ENCODE results near the gene PCDH10. TPM values are rescaled to one million over a fixed set of nuclear protein-coding genes. Genes with fewer than 3 reads are reported as not detected.

The PCDH10 gene
- total and polyA plus RNA-seq, 9 of the 15 experiments (the other 6 are each of a cell fraction or from before 2014, with no cell fraction given): 0.04 to 1.4 (median 0.29) TPM

GRCh38 chr4:133102043-133102442 lies 47.1 kb upstream of the PCDH10 start:
- in situ Hi-C loops (cut with MboI) (no loop called here), intact Hi-C loops (cut with micrococcal nuclease) (no loop called here)
- H3K4me1 ChIP-seq (replicated peaks in 1 of 2; ENCODE audit: control insufficient read depth in 2 of 2, insufficient read depth in 2 of 2, low read length in 2 of 2): no peaks in the 10 kb centered on the region
- H3K9ac ChIP-seq (ENCODE audit: insufficient read depth in 1 of 2, low read depth in 2 of 2, low read length in 2 of 2): no peak overlapping the region
- no peaks in the 10 kb centered on the region for H3K27me3 ChIP-seq (ENCODE audit: control insufficient read depth in 2 of 2, insufficient read depth in 2 of 2, low read length in 2 of 2)
- FAIRE-seq (no peak), ATAC-seq (no peak), DNase-seq (ENCODE audit: extremely low read depth in 1 of 4, low spot score in 3 of 4) (no peak)
- no peak overlapping the region for H2AFZ ChIP-seq (ENCODE audit: low read depth, low read length)
- no TSS peak for BruUV-seq (replicated peaks)
- TF ChIP-seq ZNF282 (CRISPR knock-in tag; IDR thresholded peaks at IDR 0.05): no peak
- no peak for TF ChIP-seq DDX20 (tag; IDR thresholded peaks at IDR 0.05; ENCODE audit: low read depth)
- no peak for TF ChIP-seq KAT7 (CRISPR knock-in tag; IDR thresholded peaks at IDR 0.05; ENCODE audit: borderline replicate concordance)
- TF ChIP-seq HDAC8 (tag; IDR thresholded peaks at IDR 0.05): no peak
- no peak for TF ChIP-seq EGR1 (conservative IDR thresholded peaks at IDR 0.05)
- TF ChIP-seq ZBTB1 (CRISPR knock-in tag; IDR thresholded peaks at IDR 0.05; ENCODE audit: borderline replicate concordance, low read depth): no peak
- TF ChIP-seq POLR2AphosphoS5 (IDR thresholded peaks at IDR 0.05; ENCODE audit: control insufficient read depth, insufficient read depth, low read depth, low read length): no peak
- no peak for TF ChIP-seq USF1 (CRISPR knock-in tag; IDR thresholded peaks at IDR 0.05)
- ChIA-PET POLR2A (no interaction called here), CTCF (ENCODE audit: low intra/inter-chr PET ratio) (no interaction called here)
- no peaks in the 10 kb centered on the region for H3K36me3 ChIP-seq (ENCODE audit: control insufficient read depth, insufficient read depth, low read length)
- no peak overlapping the region for H3K4me3 ChIP-seq
- no peaks in the 10 kb centered on the region for H3K79me2 ChIP-seq (ENCODE audit: control insufficient read depth, insufficient read depth, low read length)
- H4K20me1 ChIP-seq (replicated peaks; ENCODE audit: control insufficient read depth, insufficient read depth, low read length): no peaks in the 10 kb centered on the region
- 2% methylated on average over 6 of the region's 6 CpGs for WGBS (ENCODE audit: insufficient coverage, low coverage, missing lambda C conversion rate)
- no peaks in the 10 kb centered on the region for H3K9me3 ChIP-seq (replicated peaks; ENCODE audit: control insufficient read depth, insufficient read depth, low read depth, low read length)
- H3K9me1 ChIP-seq (ENCODE audit: control insufficient read depth, insufficient read depth, low read length): no peaks in the 10 kb centered on the region
- H3K27ac ChIP-seq (ENCODE audit: extremely low read depth, low read depth, low read length): no peak overlapping the region
- no peak overlapping the region for H3K4me2 ChIP-seq (ENCODE audit: insufficient read depth, low read length)

All from K562 (cell line).